Measurements from ENCODE around the gene DSCAML1.

Gene DSCAML1

GRCh38 chr11:117473481-117474091, 323.4 kb downstream of the DSCAML1 start:
- Histone ChIP-seq H3K27ac (no peak overlapping the region), H3K4me3 (no peak overlapping the region), H3K27me3 (peaks cover 0 to 5% of the 10 kb centered on the region in 2 donors), H3K36me3 (no peaks in the 10 kb centered on the region), H3K4me1 (no peaks in the 10 kb centered on the region), H3K9me3 (no peaks in the 10 kb centered on the region)
- intact Hi-C loops (cut with DNase I; ENCODE audit: low total_unique reads), result no loop called here
- TF ChIP-seq CTCF (IDR thresholded peaks at IDR 0.05), result no peak
- DNase-seq, result no peak

- no peaks in the 10 kb centered on the region for H3K36me3 ChIP-seq
- DNase-seq, result no peak
- no peak for TF ChIP-seq CTCF (IDR thresholded peaks at IDR 0.05)
- H3K4me3 ChIP-seq, result no peak overlapping the region
- no peaks in the 10 kb centered on the region for H3K4me1 ChIP-seq
- intact Hi-C loops (cut with DNase I; ENCODE audit: low total_unique reads), result no loop called here
- H3K27ac ChIP-seq, result no peak overlapping the region
- H3K27me3 ChIP-seq, result peaks cover 0 to 3% of the 10 kb centered on the region in 2 donors
- H3K9me3 ChIP-seq, result no peaks in the 10 kb centered on the region
These were observed 325.2 kb downstream of the DSCAML1 start for GRCh38 chr11:117471776-117472175.

GRCh38 chr11:117470576-117470975, 326.4 kb downstream of the DSCAML1 start:
- Histone ChIP-seq H3K36me3 (no peaks in the 10 kb centered on the region), H3K27ac (no peak overlapping the region), H3K9me3 (no peaks in the 10 kb centered on the region), H3K4me3 (no peak overlapping the region), H3K27me3 (no peaks in the 10 kb centered on the region), H3K4me1 (no peaks in the 10 kb centered on the region)
- no peak for DNase-seq
- intact Hi-C loops (cut with DNase I; ENCODE audit: low total_unique reads), result no loop called here
- TF ChIP-seq CTCF (IDR thresholded peaks at IDR 0.05), result no peak

- Histone ChIP-seq H3K27me3 (no peaks in the 10 kb centered on the region), H3K36me3 (no peaks in the 10 kb centered on the region), H3K27ac (no peak overlapping the region), H3K4me3 (no peak overlapping the region), H3K9me3 (no peaks in the 10 kb centered on the region), H3K4me1 (no peaks in the 10 kb centered on the region)
- no peak for DNase-seq
- no peak for TF ChIP-seq CTCF (IDR thresholded peaks at IDR 0.05)
- intact Hi-C loops (cut with DNase I; ENCODE audit: low total_unique reads), result no loop called here
These were observed 328.1 kb downstream of the DSCAML1 start for GRCh38 chr11:117468888-117469287.

- no peak for TF ChIP-seq CTCF (IDR thresholded peaks at IDR 0.05)
- no peak overlapping the region for H3K27ac ChIP-seq
- H3K9me3 ChIP-seq, result no peaks in the 10 kb centered on the region
- H3K36me3 ChIP-seq, result no peaks in the 10 kb centered on the region
- intact Hi-C loops (cut with DNase I; ENCODE audit: low total_unique reads), result no loop called here
- no peaks in the 10 kb centered on the region for H3K4me1 ChIP-seq
- H3K4me3 ChIP-seq, result no peak overlapping the region
- DNase-seq, result no peak
- H3K27me3 ChIP-seq, result no peaks in the 10 kb centered on the region
These were observed 329.2 kb downstream of the DSCAML1 start for GRCh38 chr11:117467770-117468169.

- intact Hi-C loops (cut with DNase I; ENCODE audit: low total_unique reads), result no loop called here
- DNase-seq, result no peak
- TF ChIP-seq CTCF (IDR thresholded peaks at IDR 0.05), result no peak
These were observed 330.1 kb downstream of the DSCAML1 start for GRCh38 chr11:117466966-117467365.

More at GRCh38 chr11:117466966-117467365, 330.1 kb downstream of the DSCAML1 start:
- Histone ChIP-seq H3K4me1 (no peaks in the 10 kb centered on the region), H3K36me3 (no peaks in the 10 kb centered on the region), H3K27me3 (no peaks in the 10 kb centered on the region), H3K9me3 (no peaks in the 10 kb centered on the region), H3K27ac (no peak overlapping the region), H3K4me3 (no peak overlapping the region)
